Measurements from ENCODE around the gene CNGB1.
"Not testable (repeated sequence)": the region's sequence is repeated elsewhere in the genome, so short reads cannot be mapped to it uniquely, and the experiment has no call there.

CNGB1 gene

GRCh38 chr16:57883480-57883879, 87.4 kb downstream of the CNGB1 start:
- DNase-seq: no peak

DNA sequence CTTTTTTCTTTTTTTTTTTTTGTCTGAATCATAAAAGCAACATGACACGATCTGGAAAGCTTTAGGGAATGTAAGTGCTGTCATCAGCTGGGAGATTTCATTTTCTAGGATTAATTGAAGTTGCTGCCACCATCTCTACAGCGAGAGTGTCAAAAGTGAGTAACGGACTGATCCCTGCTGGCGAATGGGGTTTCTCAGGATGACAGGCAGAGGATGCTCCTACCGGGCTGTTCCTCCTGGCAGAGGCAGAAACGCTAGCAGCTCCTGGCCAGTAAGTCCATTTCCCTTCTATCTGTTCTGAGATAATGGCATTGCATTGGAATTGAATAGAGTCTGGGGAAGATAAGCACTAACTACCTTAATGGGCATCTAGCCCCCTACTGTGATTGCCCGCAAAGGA, 88.1 kb downstream of the CNGB1 start:
- no peak for DNase-seq

- no peak for DNase-seq
Measured at GRCh38 chr16:57882206-57882605, 88.7 kb downstream of the CNGB1 start.

- no peak for DNase-seq
Measured at GRCh38 chr16:57878586-57878985, 92.3 kb downstream of the CNGB1 start.

- no peak for DNase-seq
Measured at GRCh38 chr16:57876210-57876609, 94.7 kb downstream of the CNGB1 start.

DNA sequence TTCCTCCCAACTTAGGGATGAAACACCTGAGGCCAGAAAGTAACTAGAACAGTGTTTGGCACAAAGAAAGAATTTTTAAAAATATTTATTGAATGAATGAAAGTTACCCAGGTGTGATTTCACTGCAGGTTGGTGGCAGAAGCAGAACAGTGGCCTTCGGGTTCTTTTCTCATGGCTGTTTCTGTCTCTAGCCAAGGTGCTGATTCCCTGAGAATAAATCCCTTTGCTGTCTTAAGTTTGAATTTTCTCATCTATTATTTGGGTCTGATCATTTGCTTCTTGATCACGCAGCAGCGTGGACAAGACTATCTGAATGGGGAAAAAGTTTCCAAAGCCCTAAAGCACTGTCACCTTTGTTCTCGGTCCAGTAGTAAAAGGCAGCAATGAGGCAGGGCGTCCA, 95.6 kb downstream of the CNGB1 start:
- DNase-seq: no peak

DNA sequence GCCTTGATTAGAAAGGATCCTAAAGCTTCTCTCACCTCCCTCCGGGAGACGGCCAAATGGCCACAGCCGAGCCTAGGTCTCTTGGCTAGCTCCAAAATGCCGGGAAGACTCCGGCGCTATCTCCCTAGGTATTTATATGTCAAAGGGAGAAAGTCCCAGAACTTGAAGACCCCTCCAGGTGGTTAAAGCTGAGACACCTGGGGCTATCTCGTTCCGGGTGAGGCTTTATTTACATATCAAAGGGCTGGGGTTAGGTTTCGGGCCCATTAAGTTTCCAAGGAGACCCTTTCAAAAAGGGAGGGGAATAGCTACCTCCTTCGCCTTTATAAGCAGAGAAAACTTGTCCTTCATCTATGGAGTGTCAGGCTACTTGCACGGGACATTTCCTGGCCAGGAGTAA, 97.7 kb downstream of the CNGB1 start:
- no peak for DNase-seq

DNA sequence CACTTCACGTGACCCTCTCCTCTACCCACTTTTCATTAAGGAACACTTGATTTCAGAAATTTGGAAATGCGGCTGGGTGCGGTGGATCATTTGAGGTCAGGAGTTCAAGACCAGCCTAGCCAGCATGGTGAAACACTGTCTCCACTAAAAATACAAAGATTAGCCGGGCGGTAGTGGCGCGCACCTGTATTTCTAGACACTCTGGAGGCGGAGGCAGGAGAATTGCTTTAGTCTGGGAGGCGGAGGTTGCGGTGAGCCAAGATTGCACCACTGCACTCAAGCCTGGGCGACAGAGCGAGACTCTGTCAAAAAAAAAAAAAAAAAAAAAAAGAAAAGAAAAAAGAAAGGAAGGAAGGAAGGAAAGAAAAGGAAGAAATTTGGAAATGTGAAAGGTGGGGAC, 98.2 kb downstream of the CNGB1 start:
- not testable (repeated sequence) for DNase-seq

DNA sequence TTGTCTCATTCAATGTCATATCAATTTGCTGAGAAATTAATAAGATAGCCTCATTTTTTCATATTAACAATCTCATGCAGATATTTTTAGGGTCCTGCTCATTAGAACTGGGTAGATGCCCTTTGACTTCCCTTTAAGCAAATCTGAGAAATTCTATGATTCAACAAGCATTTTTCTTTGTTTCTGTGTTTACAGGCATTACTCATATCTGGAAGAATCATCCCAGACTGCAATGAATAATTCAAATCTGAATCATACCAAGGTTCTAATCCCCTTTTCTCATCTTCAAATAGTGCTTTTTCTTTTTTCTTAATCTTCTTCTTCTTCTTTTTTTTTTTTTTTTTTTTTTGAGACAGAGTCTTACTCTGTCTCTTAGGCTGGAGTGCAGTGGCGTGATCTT, 99.5 kb downstream of the CNGB1 start:
- DNase-seq: no peak

GRCh38 chr16:57870753-57871454, 100.0 kb downstream of the CNGB1 start:
- no peak for DNase-seq

- DNase-seq: no peak
Measured at GRCh38 chr16:57868913-57869520, 101.9 kb downstream of the CNGB1 start.

DNA sequence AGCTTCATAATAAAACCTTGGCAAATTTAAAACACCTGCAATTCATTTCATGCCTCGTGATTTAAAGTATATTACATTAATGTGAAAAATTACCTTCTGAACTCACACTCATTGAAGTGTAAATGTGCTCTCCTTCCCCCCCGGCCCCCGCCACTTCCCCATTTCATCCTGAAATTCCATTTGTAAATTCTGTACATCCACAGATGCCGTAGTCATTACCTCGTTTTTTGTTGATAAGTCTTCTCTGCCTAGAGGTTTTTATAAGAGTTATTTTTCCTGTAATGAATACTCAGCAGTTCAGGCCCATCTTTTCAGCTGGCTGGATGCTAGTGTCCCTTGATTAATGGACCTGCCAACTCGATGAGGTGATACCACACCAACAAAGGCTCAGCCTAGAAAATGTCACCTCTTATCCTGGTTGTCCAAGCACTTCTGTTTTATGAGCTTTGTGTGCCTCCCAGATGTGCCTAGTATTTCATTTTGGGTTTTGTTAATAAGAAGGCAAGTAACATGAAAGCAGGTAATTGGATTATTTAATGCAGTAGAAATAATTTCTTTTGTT, 103.8 kb downstream of the CNGB1 start:
- no peak for DNase-seq

- DNase-seq: no peak
Measured at GRCh38 chr16:57866529-57866918, 104.4 kb downstream of the CNGB1 start.

DNA sequence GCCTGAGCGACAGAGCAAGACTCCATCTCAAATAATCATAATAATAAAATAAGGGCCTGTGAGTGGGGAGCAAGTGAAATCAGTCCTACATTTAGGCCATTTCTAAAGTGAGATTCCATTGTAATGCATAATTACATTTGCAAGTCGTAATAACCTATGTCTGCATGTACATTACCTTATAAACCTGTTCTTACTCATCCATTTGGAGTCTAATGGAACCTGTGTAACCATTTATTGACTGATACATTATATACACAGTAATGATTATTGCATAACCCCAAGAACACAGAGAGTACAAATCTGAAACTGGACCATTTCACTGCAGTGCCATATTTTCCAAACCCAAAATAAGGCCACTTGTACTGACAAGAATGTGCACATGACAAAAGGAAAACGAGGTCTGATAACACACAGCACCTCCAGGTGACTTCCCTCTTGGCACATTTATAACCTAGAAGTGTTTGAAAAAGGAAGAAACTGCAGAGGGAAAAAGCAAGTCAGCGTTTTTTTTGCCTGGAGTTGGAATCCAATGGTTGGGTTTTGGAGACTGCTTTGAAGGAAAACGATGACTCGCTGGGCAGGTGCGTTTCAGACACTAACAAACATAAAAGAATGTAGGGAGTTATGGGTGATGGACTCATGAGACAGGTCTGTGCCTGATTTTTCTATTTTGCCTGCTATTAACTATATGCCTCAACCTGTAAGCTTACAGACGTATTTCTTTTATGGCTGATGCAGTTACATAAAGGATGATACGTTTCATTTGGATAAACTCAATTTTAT, 105.0 kb downstream of the CNGB1 start:
- DNase-seq: no peak

- no peak for DNase-seq
Measured at GRCh38 chr16:57863434-57864160, 107.3 kb downstream of the CNGB1 start.

DNA sequence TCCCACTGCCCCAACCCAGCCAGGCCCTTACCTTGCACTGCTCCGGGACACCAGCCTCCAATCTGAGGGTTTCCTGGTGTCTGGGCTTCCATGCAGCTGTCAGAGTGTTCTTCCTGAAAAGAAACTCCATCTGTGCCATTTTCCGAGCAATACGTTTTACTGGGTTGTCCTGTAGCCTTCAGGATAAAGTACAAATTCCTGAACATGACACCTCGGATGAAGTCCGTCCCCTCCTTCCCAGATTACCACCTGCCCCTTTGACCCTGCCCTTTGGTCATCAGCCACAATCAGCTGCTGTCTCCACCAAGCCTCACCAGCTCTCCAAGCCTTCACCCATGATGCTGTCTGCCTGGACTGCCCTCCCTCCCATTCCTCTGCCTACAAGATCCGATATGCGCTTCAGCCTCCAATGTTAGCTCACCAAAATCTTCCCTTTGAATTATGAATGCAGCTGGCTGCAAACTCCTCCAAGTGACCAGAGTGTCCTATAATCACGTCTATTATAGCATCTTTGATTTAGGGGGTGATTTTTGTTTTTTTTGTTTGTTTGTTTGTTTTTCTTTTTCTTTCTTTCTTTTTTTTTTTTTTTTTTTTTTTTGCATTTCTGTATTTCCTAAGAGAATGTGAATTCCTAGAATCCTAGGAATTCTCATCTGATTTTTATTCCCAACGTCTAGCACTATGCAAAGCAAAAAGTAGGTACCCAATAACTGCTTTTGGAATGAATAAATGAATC, 108.1 kb downstream of the CNGB1 start:
- no peak for DNase-seq

DNA sequence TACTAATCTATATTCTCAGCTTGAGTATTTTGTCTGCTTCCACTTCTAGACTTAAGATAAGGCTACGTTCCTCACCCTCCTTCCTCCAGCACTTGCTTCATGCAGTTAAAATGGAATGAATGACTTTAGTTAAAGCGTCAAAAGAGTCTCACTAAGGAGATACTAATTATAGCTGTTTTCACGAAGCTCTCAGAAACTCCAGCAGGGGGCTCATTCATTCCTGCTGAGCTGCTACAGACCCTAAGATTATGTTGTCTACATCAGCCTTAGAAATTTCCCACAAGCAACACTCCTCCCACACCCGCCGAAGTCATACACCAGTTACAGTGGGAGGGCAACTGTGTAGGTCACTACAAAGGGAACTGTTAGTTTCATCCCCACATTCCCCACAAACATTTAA, 111.6 kb downstream of the CNGB1 start:
- DNase-seq: no peak

- DNase-seq: no peak
Measured at GRCh38 chr16:57858635-57859034, 112.3 kb downstream of the CNGB1 start.

- DNase-seq: not testable (repeated sequence)
Measured at GRCh38 chr16:57857991-57858390, 112.9 kb downstream of the CNGB1 start.

DNA sequence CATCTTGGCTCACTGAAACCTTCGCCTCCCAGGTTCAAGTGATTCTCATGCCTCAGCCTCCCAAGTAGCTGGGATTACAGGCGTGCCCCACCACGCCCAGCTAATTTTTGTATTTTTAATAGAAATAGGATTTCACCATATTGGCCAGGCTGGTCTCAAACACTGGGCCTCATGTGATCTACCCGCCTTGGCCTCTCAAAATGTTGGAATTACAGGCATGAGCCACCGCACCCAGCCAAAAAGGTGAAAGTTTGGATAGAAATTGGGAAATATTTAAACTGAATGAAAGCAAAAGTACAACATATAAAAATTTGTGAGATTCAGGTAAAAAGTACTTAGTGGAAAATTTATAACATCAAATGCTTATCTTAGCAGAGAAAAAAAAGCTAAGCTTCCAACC, 115.7 kb downstream of the CNGB1 start:
- DNase-seq: no peak

DNA sequence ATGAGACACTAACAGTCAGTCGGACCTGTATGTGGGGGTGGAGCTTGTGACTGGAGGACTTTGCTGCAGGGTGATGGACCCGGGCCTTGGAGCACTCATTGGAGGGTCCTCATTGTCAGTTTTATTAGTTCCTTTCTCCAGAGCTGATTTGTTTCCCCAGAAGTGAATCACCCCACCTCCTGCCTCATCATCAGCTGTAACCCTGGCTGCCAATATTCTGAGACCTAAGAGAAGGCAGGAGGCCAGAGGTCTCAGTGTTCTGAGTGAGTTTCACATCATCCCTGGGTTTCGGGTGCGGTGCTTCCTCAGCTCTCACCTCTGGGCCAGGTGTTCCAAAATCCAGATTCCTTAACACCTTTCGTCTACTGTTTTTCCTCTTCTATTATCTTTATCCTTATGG, 118.7 kb downstream of the CNGB1 start:
- no peak for DNase-seq

DNA sequence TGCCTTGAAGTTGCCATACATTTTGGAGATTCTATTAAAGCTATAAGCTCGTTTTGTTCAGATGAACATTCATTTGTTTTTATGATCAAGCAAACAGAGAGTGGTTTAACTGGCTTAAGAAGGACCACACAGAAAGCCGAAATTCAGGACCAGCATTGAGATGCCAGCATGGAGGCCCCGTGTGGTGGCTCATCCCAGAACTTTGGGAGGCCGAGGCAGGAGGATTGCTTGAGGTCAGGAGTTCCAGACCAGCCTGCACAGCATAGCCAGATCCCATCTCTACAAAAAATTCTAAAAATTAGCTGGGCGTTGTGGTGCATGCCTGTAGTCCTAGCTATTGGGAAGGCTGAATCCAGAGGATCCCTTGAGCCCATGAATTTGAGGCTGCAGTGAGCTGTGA, 122.7 kb downstream of the CNGB1 start:
- DNase-seq: no peak
